NB4 (cell line): ENCODE results near the gene TMEM240.

ENCODE experiments used
- DNase-seq: peaks from one replicate; pipeline ENCODE4 v3.0.0; 2010; ENCODE audit warnings: low read depth
- H3K4me3 ChIP-seq: one replicate; pipeline ENCODE4 v1.5.1; 2011; ENCODE audit warnings: mild to moderate bottlenecking, low read depth, low read length, moderate library complexity
- MYC ChIP-seq: IDR thresholded peaks from 2 replicates; pipeline ENCODE4 v1.6.1; 2011; ENCODE audit warnings: low read depth, low read length
- POLR2A ChIP-seq: IDR thresholded peaks from 2 replicates; pipeline ENCODE4 v1.6.1; 2011; ENCODE audit warnings: mild to moderate bottlenecking; ENCODE audit not compliant: insufficient read length; ENCODE audit errors: extremely low read depth
- TF ChIP-seq, protein P1 (sequence below): IDR thresholded peaks from one replicate; pipeline ENCODE4 v1.5.1; 2012; ENCODE audit warnings: low read depth, low read length
- TF ChIP-seq, protein P2 (sequence below): IDR thresholded peaks from 2 replicates; pipeline ENCODE4 v1.6.1; 2011; ENCODE audit warnings: low read depth, low read length

The TMEM240 gene

DNA sequence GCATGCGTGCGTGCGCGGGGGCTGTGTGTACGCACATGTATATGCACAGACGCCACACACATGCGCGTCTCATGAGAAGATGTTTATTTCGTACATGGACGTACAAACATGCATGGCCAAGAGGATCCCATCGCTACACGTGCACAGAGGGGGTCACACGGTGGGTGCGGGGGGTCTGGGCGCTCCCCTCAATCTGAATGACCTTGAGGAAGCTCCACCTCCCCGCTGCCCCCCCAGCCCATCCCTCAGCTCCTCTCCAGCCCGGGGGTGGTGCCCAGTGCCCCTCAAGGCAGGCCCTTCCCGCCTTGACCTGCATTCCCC lies 1.5 kb downstream of the TMEM240 start:
- TF ChIP-seq POLR2A: no peak
- TF ChIP-seq, protein P1, sequence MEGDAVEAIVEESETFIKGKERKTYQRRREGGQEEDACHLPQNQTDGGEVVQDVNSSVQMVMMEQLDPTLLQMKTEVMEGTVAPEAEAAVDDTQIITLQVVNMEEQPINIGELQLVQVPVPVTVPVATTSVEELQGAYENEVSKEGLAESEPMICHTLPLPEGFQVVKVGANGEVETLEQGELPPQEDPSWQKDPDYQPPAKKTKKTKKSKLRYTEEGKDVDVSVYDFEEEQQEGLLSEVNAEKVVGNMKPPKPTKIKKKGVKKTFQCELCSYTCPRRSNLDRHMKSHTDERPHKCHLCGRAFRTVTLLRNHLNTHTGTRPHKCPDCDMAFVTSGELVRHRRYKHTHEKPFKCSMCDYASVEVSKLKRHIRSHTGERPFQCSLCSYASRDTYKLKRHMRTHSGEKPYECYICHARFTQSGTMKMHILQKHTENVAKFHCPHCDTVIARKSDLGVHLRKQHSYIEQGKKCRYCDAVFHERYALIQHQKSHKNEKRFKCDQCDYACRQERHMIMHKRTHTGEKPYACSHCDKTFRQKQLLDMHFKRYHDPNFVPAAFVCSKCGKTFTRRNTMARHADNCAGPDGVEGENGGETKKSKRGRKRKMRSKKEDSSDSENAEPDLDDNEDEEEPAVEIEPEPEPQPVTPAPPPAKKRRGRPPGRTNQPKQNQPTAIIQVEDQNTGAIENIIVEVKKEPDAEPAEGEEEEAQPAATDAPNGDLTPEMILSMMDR: no peak
- TF ChIP-seq, protein P2, sequence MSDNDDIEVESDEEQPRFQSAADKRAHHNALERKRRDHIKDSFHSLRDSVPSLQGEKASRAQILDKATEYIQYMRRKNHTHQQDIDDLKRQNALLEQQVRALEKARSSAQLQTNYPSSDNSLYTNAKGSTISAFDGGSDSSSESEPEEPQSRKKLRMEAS: no peak
- TF ChIP-seq MYC: no peak
- H3K4me3 ChIP-seq: no peak overlapping the region
- no peak for DNase-seq

DNA sequence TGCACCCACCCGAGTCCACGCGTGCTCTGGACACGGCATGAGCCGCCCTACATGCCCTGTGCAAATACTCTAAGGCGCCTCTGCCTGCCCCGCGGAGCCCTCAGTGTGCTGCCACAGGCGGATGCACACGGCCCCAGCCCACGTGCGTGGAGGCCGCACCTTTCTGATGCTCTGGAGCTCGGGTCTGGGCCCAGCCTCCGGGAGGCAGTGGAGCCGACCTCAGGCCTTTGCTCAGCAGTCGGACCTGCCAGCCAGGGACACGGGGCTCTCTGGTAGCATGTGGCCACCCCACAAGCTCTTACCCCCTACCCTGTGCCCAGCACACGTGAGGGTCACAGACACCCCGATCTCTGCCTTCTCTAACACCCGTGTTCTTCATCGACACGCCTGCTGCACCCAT lies 2.1 kb downstream of the TMEM240 start:
- TF ChIP-seq, protein P2: no peak
- no peak overlapping the region for H3K4me3 ChIP-seq
- DNase-seq: no peak

DNA sequence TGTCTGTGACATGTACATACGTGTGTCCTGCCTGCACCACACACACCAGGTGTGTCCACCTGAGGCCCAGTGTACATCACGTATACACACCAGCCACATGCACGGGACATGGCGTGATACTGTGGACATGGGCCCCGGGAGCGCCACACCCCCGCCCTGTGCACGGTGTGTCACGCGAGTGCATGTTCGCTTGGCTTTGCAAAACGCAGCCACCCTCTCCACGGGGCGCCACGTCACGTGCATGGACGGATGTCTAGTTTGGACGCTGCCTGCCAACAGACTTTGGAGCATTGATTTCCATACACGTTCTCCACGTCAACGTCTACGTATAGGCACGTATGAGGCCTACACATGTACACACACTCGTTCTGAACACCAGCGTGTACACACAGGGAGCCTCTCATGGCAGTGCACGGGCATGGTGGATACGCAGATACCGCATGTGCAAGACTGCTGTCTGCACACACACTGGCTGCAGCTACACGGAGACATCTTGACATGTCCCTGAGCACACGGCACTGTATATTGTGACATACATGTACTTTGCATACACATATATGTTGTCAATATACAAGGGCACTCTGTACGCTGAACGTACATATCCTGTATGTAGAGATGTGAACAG lies 2.7 kb downstream of the TMEM240 start:
- TF ChIP-seq POLR2A: no peak
- TF ChIP-seq, protein P1: no peak
- TF ChIP-seq MYC: no peak
- TF ChIP-seq, protein P2: no peak
- DNase-seq: no peak

DNA sequence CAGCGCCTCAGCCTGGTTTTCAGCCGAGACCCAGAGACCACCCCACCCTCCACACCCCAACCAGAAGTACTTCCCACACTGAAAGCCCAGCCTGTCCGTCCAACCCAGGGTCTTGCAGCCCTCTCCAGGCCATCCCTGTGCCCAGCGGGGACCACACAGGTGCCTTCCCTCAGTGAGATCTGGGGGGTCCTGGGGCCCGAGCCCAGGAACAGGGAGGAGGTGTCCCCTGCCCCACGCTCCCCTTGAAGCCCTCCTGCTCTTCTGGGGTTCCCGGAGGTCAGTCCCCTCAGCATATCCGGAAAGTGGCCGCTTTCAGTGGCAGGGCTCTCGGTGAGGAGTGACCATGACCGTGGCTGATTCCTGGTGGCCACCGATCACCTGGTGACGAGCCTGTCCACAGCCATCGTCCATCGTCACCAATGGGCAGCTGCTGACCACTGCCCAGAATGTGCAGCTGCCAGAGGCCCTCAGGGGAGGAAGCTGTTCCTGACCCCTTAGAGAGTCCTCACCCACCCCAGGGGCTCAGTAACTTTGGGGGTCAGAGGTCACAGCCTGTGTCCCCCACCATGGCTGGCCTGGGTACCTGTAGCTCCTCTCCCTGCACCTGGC lies 3.4 kb downstream of the TMEM240 start:
- DNase-seq: no peak
- TF ChIP-seq MYC (no peak), POLR2A (no peak)
- TF ChIP-seq, protein P2: no peak
- TF ChIP-seq, protein P1: no peak
- no peak overlapping the region for H3K4me3 ChIP-seq

More for the DNA sequence above, 2.7 kb downstream of the TMEM240 start:
- H3K4me3 ChIP-seq: no peak overlapping the region

DNA sequence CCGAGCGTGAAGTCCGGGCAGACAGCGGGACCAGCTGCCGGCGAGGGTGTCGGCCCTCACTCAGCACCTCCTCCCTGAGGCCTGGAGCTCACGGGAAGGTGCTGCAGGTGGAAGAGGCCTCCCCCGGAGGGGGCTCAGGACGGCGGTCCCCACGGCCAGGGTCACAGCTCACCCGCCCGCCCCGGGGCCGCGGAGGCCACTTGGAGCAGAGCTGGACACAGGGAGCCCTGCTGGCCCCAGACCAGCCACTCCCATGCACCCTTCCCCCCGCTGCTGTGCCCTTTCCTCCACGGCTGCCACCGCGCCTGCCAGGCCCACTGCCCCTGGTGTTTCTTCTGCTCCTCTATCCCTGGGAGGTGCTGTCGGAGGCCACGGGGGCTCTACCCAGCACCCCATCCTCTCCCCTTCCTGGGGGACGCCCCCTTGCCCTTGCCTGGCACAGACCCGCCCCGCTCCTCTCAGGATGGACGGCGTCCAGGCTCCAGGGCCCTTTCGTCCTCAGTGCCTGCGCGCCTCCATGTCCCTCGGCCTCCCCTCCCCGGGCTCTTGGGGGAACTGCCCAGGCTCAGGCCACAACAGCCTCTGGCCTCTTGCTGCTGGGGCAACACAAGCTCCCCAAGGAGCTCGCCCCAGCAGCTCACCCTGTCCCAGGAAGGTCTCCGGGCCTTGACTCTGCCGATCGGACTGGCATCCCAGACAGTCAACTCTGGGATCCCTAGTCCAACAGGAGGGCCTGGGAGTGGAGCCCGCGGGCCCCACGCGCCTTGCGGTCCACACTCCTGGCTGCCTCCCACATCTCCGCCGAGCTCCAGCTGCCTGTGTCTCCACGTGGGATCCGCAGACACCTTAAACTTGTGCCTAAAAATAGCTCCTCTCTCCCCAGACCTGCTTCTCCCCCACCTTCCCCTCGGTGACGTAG lies 4.1 kb downstream of the TMEM240 start:
- TF ChIP-seq POLR2A (no peak), MYC (no peak)
- TF ChIP-seq, protein P2: no peak
- TF ChIP-seq, protein P1: no peak
- DNase-seq: no peak
- H3K4me3 ChIP-seq: no peak overlapping the region
